Measurements from ENCODE around the gene NLRC5.
"Not testable (repeated sequence)": the region's sequence is repeated elsewhere in the genome, so short reads cannot be mapped to it uniquely, and the experiment has no call there.

NLRC5 gene

GRCh38 chr16:56990407-56991286, 1.3 kb downstream of the NLRC5 start:
- POLR2A ChIA-PET (ENCODE audit: low non-redundant PET) = no interaction called here
- no peak for DNase-seq (ENCODE audit: low spot score)
- H3K27ac ChIP-seq = no peak overlapping the region
- CTCF ChIA-PET = no interaction called here
- TF ChIP-seq CTCF (conservative IDR thresholded peaks at IDR 0.05; ENCODE audit: low read depth) = no peak

- ChIA-PET POLR2A (ENCODE audit: low non-redundant PET) (interaction anchor here (0.8 kb wide), 1 partner anchor 34 kb away, joined by 3 read pairs; no protein-coding TSS in a partner anchor), CTCF (interaction anchor here (0.6 kb wide), 1 partner anchor 28 kb away, joined by 3 read pairs; no protein-coding TSS in a partner anchor)
- DNase-seq (ENCODE audit: low spot score); H3K27ac ChIP-seq: not testable (repeated sequence)
These were observed 3.1 kb downstream of the NLRC5 start for GRCh38 chr16:56992431-56992830.

- no peak for DNase-seq (ENCODE audit: low spot score)
- ChIA-PET POLR2A (ENCODE audit: low non-redundant PET) (no interaction called here), CTCF (interaction anchor here (0.6 kb wide), 3 partner anchors 20 to 27 kb away, joined by 3 read pairs; no protein-coding TSS in a partner anchor)
- TF ChIP-seq CTCF (conservative IDR thresholded peaks at IDR 0.05; ENCODE audit: low read depth) = no peak
- H3K27ac ChIP-seq = no peak overlapping the region
These were observed 3.8 kb downstream of the NLRC5 start for GRCh38 chr16:56993204-56993603.

GRCh38 chr16:56994311-56994710, 5.0 kb downstream of the NLRC5 start:
- no peak overlapping the region for H3K27ac ChIP-seq
- POLR2A ChIA-PET (ENCODE audit: low non-redundant PET) = no interaction called here
- TF ChIP-seq CTCF (conservative IDR thresholded peaks at IDR 0.05; ENCODE audit: low read depth) = no peak
- no peak for DNase-seq (ENCODE audit: low spot score)
- CTCF ChIA-PET = no interaction called here

GRCh38 chr16:56995136-56995805, 5.9 kb downstream of the NLRC5 start:
- no peak overlapping the region for H3K27ac ChIP-seq
- no peak for TF ChIP-seq CTCF (conservative IDR thresholded peaks at IDR 0.05; ENCODE audit: low read depth)
- ChIA-PET CTCF (no interaction called here), POLR2A (ENCODE audit: low non-redundant PET) (no interaction called here)
- DNase-seq (ENCODE audit: low spot score) = no peak

GRCh38 chr16:56997264-56997663, 7.9 kb downstream of the NLRC5 start:
- POLR2A ChIA-PET (ENCODE audit: low non-redundant PET) = no interaction called here
- CTCF ChIA-PET = interaction anchor here (0.7 kb wide), 1 partner anchor 25 kb away, joined by 3 read pairs; no protein-coding TSS in a partner anchor
- H3K27ac ChIP-seq = no peak overlapping the region
- no peak for DNase-seq (ENCODE audit: low spot score)
- no peak for TF ChIP-seq CTCF (conservative IDR thresholded peaks at IDR 0.05; ENCODE audit: low read depth)

GRCh38 chr16:56997931-56998330, 8.6 kb downstream of the NLRC5 start:
- ChIA-PET CTCF (interaction anchor here (0.6 kb wide), 1 partner anchor 64 kb away, joined by 4 read pairs; no protein-coding TSS in a partner anchor), POLR2A (ENCODE audit: low non-redundant PET) (no interaction called here)
- no peak overlapping the region for H3K27ac ChIP-seq
- no peak for TF ChIP-seq CTCF (conservative IDR thresholded peaks at IDR 0.05; ENCODE audit: low read depth)
- DNase-seq (ENCODE audit: low spot score) = no peak
